T-cell (primary cell): ENCODE data around the gene PPIA. TPM values are rescaled to one million over a fixed set of nuclear protein-coding genes. Genes with fewer than 3 reads are reported as not detected.
"Not testable (repeated sequence)": the region's sequence is repeated elsewhere in the genome, so short reads cannot be mapped to it uniquely, and the experiment has no call there.

Source experiments
- ATAC-seq, 4 experiments: fragments of 200-7000 bp in 3 of 4; fragments of 150-1000 bp in 1 of 4; cut with Tn5 transposase; replicated peaks in 1 of 4; 1 replicate in 3 of 4; 2 replicates in 1 of 4; pipeline ENCODE4 v1.10.0; 2021; ENCODE audit warnings: moderate library complexity in 3 of 4, mild to moderate bottlenecking in 2 of 4, moderate number of reproducible peaks in 1 of 4
- CTCF ChIA-PET, 2 donors: fragments of 300-600 bp; sonication (Branson Sonifier 250); formaldehyde crosslinking; loops; one replicate each; lab custom pipeline; 2022; ENCODE audit warnings: antibody characterized with exemption in 2 of 2; lab: Charles Lee
- POLR2A ChIA-PET, 2 donors: fragments of 300-600 bp; sonication (Branson Sonifier 250); formaldehyde crosslinking; loops; one replicate each; lab custom pipeline; 2022; ENCODE audit warnings: antibody characterized with exemption in 2 of 2; lab: Charles Lee
- DNase-seq, 35 experiments: peaks; one replicate each; pipeline versions ENCODE4 v3.0.0 to v3.0.0-alpha.2; 2013 to 2023
- H3K27ac ChIP-seq: one replicate; pipeline ENCODE4 v1.5.1; 2013; ENCODE audit warnings: low read length
- H3K27me3 ChIP-seq, 2 experiments: replicated peaks in 1 of 2; 1 replicate in 1 of 2; 2 replicates in 1 of 2; pipeline versions ENCODE4 v1.6.1 to v1.7.0; 2013; ENCODE audit warnings: low read length in 1 of 2, mixed read lengths in 1 of 2; ENCODE audit not compliant: control insufficient read depth in 2 of 2, insufficient read depth in 2 of 2; ENCODE audit errors: extremely low read depth in 1 of 2
- H3K36me3 ChIP-seq, 2 donors: 1 replicate in 1 of 2; 2 replicates in 1 of 2; pipeline versions ENCODE4 v1.6.1 to v1.7.0; 2013; ENCODE audit warnings: low read length in 1 of 2; ENCODE audit not compliant: control insufficient read depth in 2 of 2, insufficient read depth in 1 of 2; ENCODE audit errors: extremely low read depth in 1 of 2
- H3K4me1 ChIP-seq, 2 experiments: 1 replicate in 1 of 2; 2 replicates in 1 of 2; pipeline versions ENCODE4 v1.6.1 to v1.7.0; 2013; ENCODE audit warnings: low read length in 2 of 2, mixed read lengths in 1 of 2; ENCODE audit not compliant: insufficient read depth in 2 of 2, control insufficient read depth in 1 of 2; ENCODE audit errors: extremely low read depth in 1 of 2
- H3K4me3 ChIP-seq, 2 donors: 1 replicate in 1 of 2; 2 replicates in 1 of 2; pipeline versions ENCODE4 v1.5.1 to v1.7.0; 2013; ENCODE audit warnings: mild to moderate bottlenecking in 2 of 2, low read length in 1 of 2, moderate library complexity in 1 of 2; ENCODE audit not compliant: control insufficient read depth in 1 of 2; ENCODE audit errors: extremely low read depth in 1 of 2
- H3K9me3 ChIP-seq: 2 replicates; pipeline ENCODE4 v1.7.0; 2013
- H3K27ac Mint-ChIP-seq, 2 donors: one replicate each; pipeline ENCODE4 v1.8.0; 2020 to 2021; ENCODE audit warnings: mild to moderate bottlenecking in 2 of 2, mixed read lengths in 2 of 2
- H3K27me3 Mint-ChIP-seq, 2 donors: one replicate each; pipeline ENCODE4 v1.8.0; 2021 to 2022; ENCODE audit warnings: mixed read lengths in 2 of 2
- H3K36me3 Mint-ChIP-seq: one replicate; pipeline ENCODE4 v1.8.0; 2021; ENCODE audit warnings: mixed read lengths
- H3K4me1 Mint-ChIP-seq, 3 donors: one replicate each; pipeline ENCODE4 v1.8.0; 2020 to 2022; ENCODE audit warnings: mixed read lengths in 3 of 3, mild to moderate bottlenecking in 1 of 3
- H3K4me3 Mint-ChIP-seq, 3 donors: one replicate each; pipeline ENCODE4 v1.8.0; 2020 to 2022; ENCODE audit warnings: mild to moderate bottlenecking in 3 of 3, mixed read lengths in 3 of 3, moderate library complexity in 3 of 3
- H3K9me3 Mint-ChIP-seq, 3 donors: one replicate each; pipeline ENCODE4 v1.8.0; 2020 to 2022; ENCODE audit warnings: mixed read lengths in 3 of 3
- WGBS: methylation state at CpG from one replicate; pipeline ENCODE4 v1.1.5; 2013; ENCODE audit warnings: missing lambda C conversion rate; ENCODE audit not compliant: insufficient coverage; 5-methylcytosine and 5-hydroxymethylcytosine counted together
- total RNA-seq, 35 experiments: library from RNA in 6 of 35; stranded (reverse) in 6 of 35; fragments of 120-200 nt in 1 of 35; gene quantifications; one replicate each; pipeline versions ENCODE4 v1.2.1 to v1.2.4 and lab custom pipeline; 2013 to 2026

The PPIA gene
- total RNA-seq, 5 donors from 2014 or later (not counting 1 experiment from before 2014, with no cell fraction given) = 673 to 863 (median 774) TPM

DNA sequence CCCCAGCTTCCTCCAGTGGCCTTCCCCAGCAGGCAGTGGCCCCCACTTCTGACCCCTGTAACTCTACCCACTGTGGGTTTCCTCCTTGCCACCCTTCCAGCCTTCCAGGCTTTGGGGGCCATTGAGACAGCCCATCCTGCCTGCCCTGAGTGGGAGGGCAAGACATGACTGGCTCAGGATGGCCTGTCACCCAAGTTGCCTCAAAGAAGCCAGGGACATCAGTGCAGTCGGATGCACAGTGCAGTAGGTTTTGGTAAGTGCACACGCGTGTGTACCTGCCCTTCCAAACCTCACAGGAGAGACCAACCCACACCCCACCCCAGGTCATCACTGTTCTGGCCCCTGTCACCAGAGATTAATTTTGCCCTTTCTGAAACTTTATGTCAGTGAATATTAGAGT lies 25.1 kb upstream of the PPIA start:
- Histone ChIP-seq H3K4me3 (no peak overlapping the region), H3K27ac (no peak overlapping the region), H3K27me3 (peaks cover 0 to 4% of the 10 kb centered on the region in 2 experiments), H3K4me1 (peaks cover 0 to 43% of the 10 kb centered on the region in 2 experiments), H3K36me3 (peaks cover 4 to 16% of the 10 kb centered on the region in 2 donors), H3K9me3 (no peaks in the 10 kb centered on the region)
- Mint-ChIP-seq H3K9me3 (no peaks in the 10 kb centered on the region), H3K4me3 (no peak overlapping the region), H3K36me3 (peaks cover 11% of the 10 kb centered on the region), H3K27me3 (no peaks in the 10 kb centered on the region), H3K27ac (peak overlapping the region; percentile 72 to 78), H3K4me1 (peaks cover 40 to 48% (median 46%) of the 10 kb centered on the region in 3 donors)
- no peak for DNase-seq
- 60% methylated on average over 1 of the region's 3 CpGs for WGBS
- CTCF ChIA-PET = no interaction called here
- ATAC-seq = no peak
- POLR2A ChIA-PET = interaction anchor here in 1 of 2 donors (0.7 kb wide), 1 partner anchor 349 kb away, joined by 3 read pairs; no protein-coding TSS in a partner anchor

DNA sequence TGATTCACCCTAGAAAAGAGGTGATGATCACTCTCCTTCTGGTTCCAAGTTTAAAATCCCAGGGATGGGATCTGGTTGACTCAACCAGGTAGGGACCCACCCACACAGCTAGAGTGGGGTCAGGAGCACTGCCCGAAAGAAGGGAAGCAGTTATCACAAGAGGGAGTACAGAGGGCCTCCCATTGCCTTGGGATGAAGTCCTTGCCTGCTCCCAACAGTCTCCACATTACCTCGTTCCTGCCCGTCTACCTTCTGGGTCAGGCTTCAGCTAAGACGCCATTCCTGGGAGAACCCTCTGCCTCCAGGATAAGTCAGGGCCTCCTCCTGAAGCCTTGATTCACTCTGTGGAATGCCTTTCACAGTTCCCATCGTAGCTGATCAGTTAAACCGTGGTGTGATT lies 24.0 kb upstream of the PPIA start:
- 95% methylated on average over 4 of the region's 6 CpGs for WGBS
- Histone ChIP-seq H3K36me3 (peaks cover 0 to 7% of the 10 kb centered on the region in 2 donors), H3K27me3 (peaks cover 0 to 4% of the 10 kb centered on the region in 2 experiments), H3K4me3 (no peak overlapping the region), H3K4me1 (peaks cover 0 to 40% of the 10 kb centered on the region in 2 experiments), H3K27ac (no peak overlapping the region), H3K9me3 (no peaks in the 10 kb centered on the region)
- Mint-ChIP-seq H3K4me1 (peaks cover 40 to 43% (median 43%) of the 10 kb centered on the region in 3 donors), H3K27me3 (no peaks in the 10 kb centered on the region), H3K9me3 (no peaks in the 10 kb centered on the region), H3K36me3 (peaks cover 6% of the 10 kb centered on the region), H3K4me3 (no peak overlapping the region), H3K27ac (no peak overlapping the region)
- CTCF ChIA-PET = no interaction called here
- ATAC-seq (no peak), DNase-seq (no peak)
- POLR2A ChIA-PET = no interaction called here

DNA sequence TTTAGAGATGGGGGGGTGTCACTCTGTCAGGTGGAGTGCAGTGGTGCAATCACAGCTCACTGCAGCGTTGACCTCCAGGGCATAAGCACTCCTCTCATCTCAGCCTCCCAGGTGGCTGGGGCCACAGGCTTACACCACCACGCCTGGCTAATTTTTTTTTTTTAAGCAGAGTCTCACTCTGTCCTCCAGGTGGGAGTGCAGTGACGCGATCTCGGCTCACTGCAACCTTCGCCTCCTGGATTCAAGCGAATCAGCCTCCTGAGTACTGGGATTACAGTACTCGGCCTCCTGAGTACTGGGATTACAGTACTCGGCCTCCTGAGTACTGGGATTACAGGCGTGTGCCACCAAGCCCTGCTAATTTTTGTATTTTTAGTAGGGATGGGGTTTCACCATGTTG lies 23.6 kb upstream of the PPIA start:
- Histone ChIP-seq H3K4me3 (no peak overlapping the region), H3K27me3 (peaks cover 0 to 4% of the 10 kb centered on the region in 2 experiments), H3K36me3 (peaks cover 0 to 3% of the 10 kb centered on the region in 2 donors), H3K4me1 (peaks cover 0 to 36% of the 10 kb centered on the region in 2 experiments), H3K27ac (no peak overlapping the region), H3K9me3 (no peaks in the 10 kb centered on the region)
- no peak overlapping the region for H3K27ac Mint-ChIP-seq
- ChIA-PET CTCF (no interaction called here), POLR2A (no interaction called here)
- H3K9me3 Mint-ChIP-seq = no peaks in the 10 kb centered on the region
- no peak for ATAC-seq
- 85% methylated on average over 10 of the region's 10 CpGs for WGBS
- peaks cover 2% of the 10 kb centered on the region for H3K36me3 Mint-ChIP-seq
- peaks cover 37 to 39% (median 39%) of the 10 kb centered on the region in 3 donors for H3K4me1 Mint-ChIP-seq
- DNase-seq = no peak
- no peak overlapping the region for H3K4me3 Mint-ChIP-seq
- H3K27me3 Mint-ChIP-seq = no peaks in the 10 kb centered on the region

DNA sequence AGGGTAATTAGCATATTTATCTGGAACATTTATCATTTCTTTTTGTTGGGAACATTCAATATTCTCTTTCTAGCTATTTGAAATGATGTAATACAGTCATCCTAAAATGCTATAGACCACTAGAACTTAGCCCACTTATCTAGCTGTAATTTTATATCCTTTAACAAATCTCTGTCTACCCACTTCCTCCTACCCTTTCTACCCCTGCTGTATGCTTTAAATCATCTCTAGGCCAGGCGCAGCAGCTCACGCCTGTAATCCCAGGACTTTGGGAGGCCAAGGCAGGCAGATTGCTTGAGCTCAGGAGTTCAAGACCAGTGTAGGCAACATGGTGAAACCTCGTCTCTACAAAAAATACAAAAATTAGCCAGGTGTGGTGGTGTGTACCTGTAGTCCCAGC lies 22.0 kb upstream of the PPIA start:
- H3K27ac Mint-ChIP-seq, H3K27me3 Mint-ChIP-seq, POLR2A ChIA-PET: not testable (repeated sequence)

DNA sequence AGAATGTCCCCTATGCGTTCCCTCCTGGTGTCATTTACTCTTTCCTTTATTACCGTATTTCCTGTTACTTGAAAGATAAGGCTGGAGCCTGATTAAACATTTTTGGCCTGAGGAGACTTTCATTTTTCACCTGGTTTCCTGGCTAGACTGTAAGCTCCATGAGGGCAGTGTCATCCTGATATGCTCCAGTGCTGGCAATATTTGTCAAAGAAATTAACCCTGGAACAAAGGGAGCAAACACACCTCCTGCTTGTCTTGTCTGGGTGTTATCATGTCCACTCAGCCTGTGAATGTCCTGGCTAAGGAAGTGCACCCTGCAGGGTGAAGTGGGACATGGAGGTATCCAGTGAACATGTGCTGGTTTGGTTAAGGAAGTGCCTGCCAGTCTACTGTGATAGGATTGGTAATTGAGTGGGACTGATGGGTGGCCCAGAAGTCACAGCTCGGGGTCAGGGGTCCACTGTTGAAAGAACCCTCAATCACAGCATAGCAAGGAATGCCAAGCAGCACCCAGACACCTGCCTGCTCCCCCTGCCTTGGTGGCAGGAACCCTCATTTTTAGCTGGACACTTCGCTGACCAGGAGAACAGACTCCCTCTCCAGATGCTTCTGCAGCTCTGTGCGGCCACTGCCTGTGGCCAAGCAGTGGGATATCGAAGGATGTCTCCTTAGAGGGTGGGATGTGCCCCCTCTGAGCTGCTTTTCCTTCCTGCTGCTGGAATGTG lies 20.9 kb upstream of the PPIA start:
- Mint-ChIP-seq H3K36me3 (no peaks in the 10 kb centered on the region), H3K4me1 (peaks cover 12% of the 10 kb centered on the region in 3 donors), H3K27me3 (no peaks in the 10 kb centered on the region), H3K27ac (no peak overlapping the region), H3K4me3 (no peak overlapping the region), H3K9me3 (no peaks in the 10 kb centered on the region)
- H3K4me1 ChIP-seq = peaks cover 0 to 9% of the 10 kb centered on the region in 2 experiments
- ChIA-PET POLR2A (no interaction called here), CTCF (no interaction called here)
- no peak overlapping the region for H3K4me3 ChIP-seq
- no peak overlapping the region for H3K27ac ChIP-seq
- no peaks in the 10 kb centered on the region for H3K9me3 ChIP-seq
- H3K36me3 ChIP-seq = no peaks in the 10 kb centered on the region
- ATAC-seq = no peak
- peaks cover 0 to 4% of the 10 kb centered on the region in 2 experiments for H3K27me3 ChIP-seq
- DNase-seq = no peak
- 86% methylated on average over 1 of the region's 6 CpGs for WGBS

More for the DNA sequence above, 22.0 kb upstream of the PPIA start:
- H3K4me1 ChIP-seq = peaks cover 0 to 20% of the 10 kb centered on the region in 2 experiments
- H3K27me3 ChIP-seq, H3K4me3 Mint-ChIP-seq, H3K27ac ChIP-seq, H3K36me3 ChIP-seq, H3K9me3 Mint-ChIP-seq, H3K4me3 ChIP-seq, H3K36me3 Mint-ChIP-seq, H3K9me3 ChIP-seq, ATAC-seq, DNase-seq: not testable (repeated sequence)
- WGBS = no CpG with 5 or more reads among the region's 3 CpGs
- CTCF ChIA-PET = interaction anchor here in 1 of 2 donors (0.7 kb wide), 1 partner anchor 201 kb away, joined by 3 read pairs; the partner anchor contains the start of gene DDX56
- peaks cover 21 to 23% (median 23%) of the 10 kb centered on the region in 3 donors for H3K4me1 Mint-ChIP-seq

DNA sequence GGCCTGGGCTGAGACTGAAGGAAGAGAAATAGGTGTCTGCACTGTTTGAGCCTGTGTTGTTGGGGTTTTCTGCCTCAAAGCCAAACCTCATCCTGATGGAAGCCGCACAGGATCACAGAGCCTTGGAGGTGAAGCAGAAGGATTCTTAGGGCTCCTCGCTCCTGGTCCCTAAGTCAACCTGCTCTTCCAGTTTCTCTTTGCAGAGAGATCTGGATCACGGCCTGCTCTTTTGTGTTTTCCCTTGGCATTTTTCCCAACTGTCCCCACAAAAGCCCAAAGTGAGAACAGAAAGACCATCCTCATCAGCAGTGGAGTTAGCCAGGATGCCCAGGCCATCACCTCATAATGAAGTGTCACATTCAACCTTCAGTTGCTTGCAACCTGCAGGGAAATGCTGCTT lies 20.3 kb upstream of the PPIA start:
- WGBS = 87% methylated on average over 2 of the region's 3 CpGs
- peaks cover 0 to 3% of the 10 kb centered on the region in 2 experiments for H3K4me1 ChIP-seq
- no peaks in the 10 kb centered on the region for H3K9me3 ChIP-seq
- no peaks in the 10 kb centered on the region for H3K36me3 Mint-ChIP-seq
- H3K27ac ChIP-seq = no peak overlapping the region
- POLR2A ChIA-PET = no interaction called here
- H3K27me3 ChIP-seq = peaks cover 0 to 4% of the 10 kb centered on the region in 2 experiments
- DNase-seq (no peak), ATAC-seq (no peak)
- H3K27ac Mint-ChIP-seq = no peak overlapping the region
- H3K9me3 Mint-ChIP-seq = no peaks in the 10 kb centered on the region
- H3K4me3 Mint-ChIP-seq = no peak overlapping the region
- H3K27me3 Mint-ChIP-seq = no peaks in the 10 kb centered on the region
- peaks cover 5 to 6% (median 6%) of the 10 kb centered on the region in 3 donors for H3K4me1 Mint-ChIP-seq
- CTCF ChIA-PET = no interaction called here
- H3K36me3 ChIP-seq = no peaks in the 10 kb centered on the region
- no peak overlapping the region for H3K4me3 ChIP-seq
